Stimulated activated CD4-positive, alpha-beta T cell treated with anti-CD3 and anti-CD28 coated beads, Interleukin-12 subunit alpha, Interleukin-12 subunit beta, amount 100 ng/mL, for 4 hours (primary cell): ENCODE results near the gene SYTL3.

Experiments used
- DNase-seq: peaks from one replicate; pipeline ENCODE4 v3.0.0-alpha.2; 2020

Gene SYTL3

DNA sequence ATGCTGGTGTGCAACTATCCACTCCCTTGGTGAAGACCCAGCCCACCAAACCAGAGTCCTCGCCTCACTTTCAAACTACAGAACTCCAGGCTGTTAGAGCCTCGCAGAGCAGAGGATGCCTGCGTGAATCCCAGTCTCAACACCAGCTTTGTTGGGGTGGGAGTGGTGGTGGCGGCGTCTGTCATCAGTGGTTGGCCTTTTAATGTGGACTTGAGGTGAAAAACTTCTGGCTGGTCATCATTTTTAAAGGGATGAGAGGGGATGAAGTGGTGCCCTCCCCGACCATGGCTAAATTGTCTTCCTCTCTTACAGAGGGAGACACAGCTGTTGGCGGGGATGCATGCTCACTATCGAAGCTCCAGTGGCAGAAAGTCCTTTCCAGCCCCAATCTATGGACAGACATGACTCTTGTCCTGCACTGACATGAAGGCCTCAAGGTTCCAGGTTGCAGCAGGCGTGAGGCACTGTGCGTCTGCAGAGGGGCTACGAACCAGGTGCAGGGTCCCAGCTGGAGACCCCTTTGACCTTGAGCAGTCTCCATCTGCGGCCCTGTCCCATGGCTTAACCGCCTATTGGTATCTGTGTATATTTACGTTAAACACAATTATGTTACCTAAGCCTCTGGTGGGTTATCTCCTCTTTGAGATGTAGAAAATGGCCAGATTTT, 114.5 kb downstream of the SYTL3 start:
- DNase-seq = no peak

GRCh38 chr6:158764926-158765325, 115.1 kb downstream of the SYTL3 start:
- no peak for DNase-seq

DNA sequence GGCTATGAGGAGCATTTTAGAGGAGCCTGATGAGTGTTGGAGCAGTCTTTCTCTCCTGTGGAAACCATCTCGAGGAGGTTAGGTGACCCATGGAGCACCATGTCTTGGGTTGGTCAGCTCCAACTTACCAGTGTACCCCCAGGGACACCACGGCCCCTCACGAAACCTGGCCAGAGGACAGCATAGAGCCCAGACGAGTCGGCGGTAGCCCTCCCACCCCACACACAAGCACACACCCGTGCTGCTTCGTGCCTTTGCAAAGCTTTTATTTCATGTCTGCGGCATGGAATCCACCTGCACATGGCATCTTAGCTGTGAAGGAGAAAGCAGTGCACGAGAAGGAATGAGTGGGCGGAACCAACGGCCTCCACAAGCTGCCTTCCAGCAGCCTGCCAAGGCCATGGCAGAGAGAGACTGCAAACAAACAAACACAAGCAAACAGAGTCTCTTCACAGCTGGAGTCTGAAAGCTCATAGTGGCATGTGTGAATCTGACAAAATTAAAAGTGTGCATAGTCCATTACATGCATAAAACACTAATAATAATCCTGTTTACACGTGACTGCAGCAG, 115.7 kb downstream of the SYTL3 start:
- no peak for DNase-seq

- no peak for DNase-seq
These were observed 117.0 kb downstream of the SYTL3 start for GRCh38 chr6:158766621-158767455.

- no peak for DNase-seq
These were observed 117.9 kb downstream of the SYTL3 start for GRCh38 chr6:158767709-158768108.

- DNase-seq = no peak
These were observed 118.6 kb downstream of the SYTL3 start for GRCh38 chr6:158768436-158768835.

DNA sequence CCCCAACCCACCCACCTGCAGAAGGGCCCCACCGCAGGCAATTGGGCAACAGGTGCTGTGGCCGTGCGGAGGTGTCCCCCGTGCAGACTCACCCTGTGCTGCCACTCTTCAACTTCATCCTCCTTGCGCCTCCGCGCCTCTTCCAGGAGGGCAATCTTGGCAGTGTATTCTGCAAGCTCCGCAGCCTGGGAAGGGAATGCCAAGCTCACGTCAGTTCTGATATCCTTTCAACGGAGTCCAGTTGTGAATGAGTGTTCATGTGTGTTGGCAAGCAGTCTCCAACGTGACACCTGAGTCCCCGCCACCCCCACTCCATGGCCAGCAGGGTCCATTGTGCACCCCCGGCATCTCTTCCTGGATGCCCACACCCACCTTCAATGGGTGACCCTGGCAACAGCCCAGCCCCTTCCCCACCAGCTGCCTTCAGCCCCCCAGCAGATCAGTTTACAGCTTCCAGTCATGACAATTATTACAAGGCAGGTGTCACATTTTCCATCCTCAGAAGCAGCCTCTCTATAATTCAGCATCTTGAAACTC, 119.4 kb downstream of the SYTL3 start:
- no peak for DNase-seq

DNA sequence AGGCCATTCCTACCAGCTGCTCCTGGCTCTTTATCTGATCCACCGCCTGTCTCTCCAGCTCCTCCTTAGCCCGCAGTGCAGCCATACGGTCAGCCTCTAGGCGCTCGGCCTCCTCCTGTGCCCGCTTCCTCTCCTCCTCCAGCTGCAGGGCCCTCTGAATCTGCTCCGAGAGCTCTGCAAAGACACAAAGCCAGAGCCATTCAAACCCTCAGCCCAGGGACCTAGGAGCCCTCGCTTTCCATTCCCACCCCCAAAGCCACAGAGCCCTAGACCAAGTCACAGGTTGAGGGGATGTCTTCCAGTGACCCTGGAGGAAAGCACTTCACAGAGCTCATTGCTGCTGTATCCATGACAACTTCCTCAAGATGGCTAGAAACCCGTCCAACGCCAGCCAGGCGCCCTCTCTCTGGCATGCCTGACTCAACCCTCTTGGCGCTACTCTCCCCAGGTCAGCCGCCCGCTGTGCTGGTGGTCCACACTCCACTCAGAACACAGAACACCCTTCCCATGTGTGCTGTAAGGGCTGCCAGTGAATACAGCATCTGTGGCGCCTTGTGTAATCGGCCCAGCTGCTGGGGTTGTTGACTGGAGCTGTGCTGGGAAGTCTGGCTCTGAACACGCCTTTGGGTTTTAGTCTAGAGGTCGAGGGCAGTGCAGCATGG, 120.0 kb downstream of the SYTL3 start:
- no peak for DNase-seq

DNA sequence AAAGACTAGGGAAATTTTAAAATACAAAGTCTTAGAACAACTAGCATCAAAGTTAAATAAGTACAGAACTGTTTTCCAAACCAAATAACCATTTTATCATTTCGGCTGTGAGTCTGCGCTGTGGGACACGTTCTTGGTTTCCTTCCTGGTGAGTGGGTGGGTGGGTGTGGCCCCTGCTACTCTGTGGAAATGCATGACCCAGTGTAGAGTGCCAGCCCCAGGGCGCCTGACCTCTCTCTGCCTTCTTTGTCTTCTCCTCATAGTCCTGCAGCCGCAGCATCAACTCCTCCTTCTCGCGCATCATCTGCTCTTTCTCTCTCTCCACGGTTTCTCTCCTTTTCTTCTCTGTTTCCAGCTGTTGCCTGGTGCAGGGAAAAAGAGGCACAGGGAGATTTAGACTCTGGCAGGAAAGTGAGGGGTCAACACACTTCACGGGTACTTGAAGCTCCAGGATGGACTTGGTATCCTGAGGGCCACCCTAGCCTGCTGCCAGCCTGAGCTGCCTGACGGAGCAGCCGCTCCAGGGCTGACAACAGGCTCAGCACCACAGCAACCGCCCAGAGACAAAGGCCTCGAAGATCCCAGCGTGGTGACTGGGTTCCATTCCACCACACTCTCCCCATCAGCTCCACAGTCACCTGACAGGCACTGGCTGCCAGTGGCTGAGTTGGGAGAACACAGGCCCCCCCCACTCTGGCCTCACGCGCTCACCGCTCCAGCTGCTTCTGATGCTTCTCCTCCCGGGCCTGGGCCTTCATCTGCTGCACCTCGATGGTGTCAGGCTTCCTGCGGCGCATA, 120.9 kb downstream of the SYTL3 start:
- no peak for DNase-seq

GRCh38 chr6:158771399-158772152, 121.7 kb downstream of the SYTL3 start:
- no peak for DNase-seq

GRCh38 chr6:158772172-158772571, 122.3 kb downstream of the SYTL3 start:
- no peak for DNase-seq

- DNase-seq = no peak
These were observed 123.1 kb downstream of the SYTL3 start for GRCh38 chr6:158772851-158773371.

GRCh38 chr6:158773581-158774449, 124.0 kb downstream of the SYTL3 start:
- no peak for DNase-seq

DNA sequence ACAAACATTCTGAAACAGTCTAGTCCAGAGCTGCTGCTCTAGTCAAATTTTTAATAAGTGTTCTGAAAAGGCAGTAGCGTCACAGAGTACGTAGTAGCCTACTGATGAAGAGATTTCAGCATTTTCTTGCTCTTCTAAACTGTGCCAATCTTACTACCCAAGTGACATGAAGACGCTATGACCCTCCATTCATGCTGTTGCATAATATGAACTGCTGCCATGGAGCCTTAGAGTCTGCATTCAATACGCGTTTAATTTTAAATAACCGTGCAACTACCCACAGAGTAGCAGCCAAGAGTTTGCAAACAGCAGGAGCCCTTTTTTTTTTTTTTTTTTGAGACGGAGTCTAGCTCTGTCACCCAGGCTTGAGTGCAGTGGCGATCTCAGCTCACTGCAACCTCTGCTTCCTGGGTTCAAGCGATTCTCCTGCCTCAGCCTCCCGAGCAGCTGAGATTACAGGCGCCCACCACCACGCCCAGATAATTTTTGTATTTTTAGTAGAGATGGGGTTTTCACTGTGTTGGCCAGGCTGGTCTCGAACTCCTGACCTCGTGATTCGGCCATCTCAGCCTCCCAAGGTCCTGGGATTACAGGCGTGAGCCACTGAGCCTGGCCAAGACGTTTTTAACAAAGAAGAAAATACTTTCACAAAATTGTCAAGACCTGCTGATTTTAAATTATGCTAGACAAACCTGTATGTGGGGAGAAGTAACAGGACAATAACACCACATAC, 125.0 kb downstream of the SYTL3 start:
- DNase-seq = no peak

DNA sequence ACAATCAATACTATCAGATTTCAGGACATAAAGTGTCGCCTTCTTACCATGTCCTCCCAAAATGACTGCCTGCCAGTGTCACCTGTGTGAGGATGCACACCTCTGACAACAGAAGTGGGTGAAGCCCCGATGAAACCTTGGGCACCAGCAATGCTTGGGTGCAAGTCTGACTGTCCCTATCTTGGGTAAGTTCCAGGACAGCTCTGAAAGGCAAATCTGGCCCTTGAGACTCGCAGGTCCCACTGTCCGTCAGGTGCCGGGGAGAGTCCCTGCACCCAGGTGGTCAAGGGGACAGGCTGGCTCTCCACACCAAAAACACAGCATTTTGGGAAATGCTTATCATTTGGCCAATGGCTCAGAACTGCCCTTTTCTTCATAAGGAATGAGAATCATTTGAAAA, 126.0 kb downstream of the SYTL3 start:
- DNase-seq = no peak

GRCh38 chr6:158776737-158777136, 126.9 kb downstream of the SYTL3 start:
- DNase-seq = no peak

- no peak for DNase-seq
These were observed 127.7 kb downstream of the SYTL3 start for GRCh38 chr6:158777510-158777909.

- no peak for DNase-seq
These were observed 128.2 kb downstream of the SYTL3 start for GRCh38 chr6:158778005-158778527.

- no peak for DNase-seq
These were observed 130.5 kb downstream of the SYTL3 start for GRCh38 chr6:158780246-158780884.
